Lung microvascular endothelial cell (primary cell): ENCODE data around the gene ENTR1. TPM values are rescaled to one million over a fixed set of nuclear protein-coding genes. Genes with fewer than 3 reads are reported as not detected.

Source experiments
- DNase-seq, 2 donors: peaks; one replicate each; pipeline versions ENCODE4 v3.0.0 to v3.0.0-alpha.2; 2010; ENCODE audit warnings: low read depth in 2 of 2
- total RNA-seq: library from RNA; depleted of rRNA; stranded (reverse); fragments of >200 nt; gene quantifications from 2 replicates; pipeline ENCODE4 v1.2.1, GENCODE V29; 2014

ENTR1 gene
- total RNA-seq, 1 donor from 2014 or later, result 22.0 TPM

DNA sequence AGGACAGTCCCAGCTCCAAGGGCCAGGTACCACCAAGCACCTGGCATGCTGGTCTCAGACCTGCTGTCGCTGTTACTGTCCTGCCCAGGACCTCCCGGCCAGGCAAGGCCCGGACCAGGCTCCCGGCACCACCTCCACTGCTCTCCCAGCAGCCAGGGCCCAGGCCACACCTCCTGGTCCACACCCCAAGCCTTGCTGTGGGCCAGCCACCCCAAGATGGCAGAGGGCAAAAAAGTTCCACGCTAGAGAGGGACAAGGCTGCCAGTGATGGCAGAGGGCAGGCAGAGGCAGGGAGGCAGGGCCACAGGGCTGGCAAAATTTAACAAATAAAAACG, 48.0 kb downstream of the ENTR1 start:
- DNase-seq, result no peak

DNA sequence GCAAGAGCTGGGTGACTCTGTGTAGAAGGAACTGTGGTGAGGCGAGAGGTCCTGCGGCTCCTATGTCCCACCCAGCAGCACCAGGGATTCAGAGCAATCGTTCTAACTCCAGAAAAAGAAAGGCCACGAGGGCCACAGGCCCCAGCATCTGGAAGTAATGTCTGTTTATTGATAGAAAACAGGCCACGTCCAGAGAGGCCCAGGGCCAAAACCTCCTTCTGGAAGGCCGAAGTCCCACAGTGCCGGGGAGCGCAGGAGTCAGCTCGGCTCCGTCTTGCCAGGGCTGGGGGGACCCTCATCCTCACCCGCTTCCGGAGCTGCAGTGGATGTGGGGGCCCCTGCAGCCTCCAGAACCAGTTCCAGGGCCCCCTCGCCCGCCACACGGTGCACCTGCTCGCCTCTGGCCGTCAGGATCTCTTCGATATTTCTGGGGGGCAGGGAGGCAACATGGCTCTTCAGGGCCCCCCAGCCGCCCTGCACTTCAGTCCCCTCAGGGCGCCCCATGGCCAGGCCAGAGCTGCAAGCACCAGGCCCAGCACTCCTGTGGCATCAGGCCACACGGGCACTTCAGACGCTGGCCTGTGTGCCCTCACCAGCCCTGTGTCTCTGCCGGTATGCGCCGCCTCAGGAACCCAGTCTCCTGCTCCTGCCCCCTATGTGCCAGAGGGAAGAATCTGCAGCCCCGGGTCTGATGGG, 48.5 kb downstream of the ENTR1 start:
- DNase-seq, result no peak

DNA sequence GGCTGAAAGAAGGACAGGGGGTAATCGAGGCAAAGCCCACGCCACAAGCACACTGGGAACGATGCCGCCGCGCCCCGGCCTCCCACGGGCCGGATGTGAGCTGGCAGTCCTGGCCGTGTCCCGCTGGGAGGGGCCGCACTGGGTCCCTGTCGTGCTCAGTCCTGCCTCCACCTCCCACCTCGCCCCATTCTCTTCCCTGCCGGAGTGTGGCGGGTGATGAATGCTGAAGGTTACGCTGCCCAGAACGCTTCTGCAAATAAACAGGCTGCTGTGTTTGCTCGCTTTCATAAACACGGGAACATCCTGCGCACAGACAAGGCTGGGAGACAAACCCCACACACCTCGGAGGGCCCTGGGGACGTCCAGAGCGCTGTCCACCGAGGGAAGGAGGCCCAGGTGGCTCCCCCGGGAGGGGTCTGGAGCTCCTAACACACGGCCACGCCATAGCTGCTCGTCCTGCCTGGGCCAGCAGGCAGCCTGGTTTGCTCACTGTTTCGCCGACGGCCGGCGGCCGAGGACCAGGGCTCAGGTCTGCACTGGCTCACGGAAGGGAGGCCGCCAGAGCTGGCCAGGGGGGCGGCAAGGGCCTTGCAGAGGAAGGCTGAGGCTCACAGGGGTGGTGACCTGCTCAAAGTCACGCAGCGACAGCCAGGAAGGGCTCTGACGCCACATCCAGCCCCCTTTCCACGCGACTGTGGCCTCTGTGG, 49.2 kb downstream of the ENTR1 start:
- peak in 1 of 2 donors; percentile 35 for DNase-seq

DNA sequence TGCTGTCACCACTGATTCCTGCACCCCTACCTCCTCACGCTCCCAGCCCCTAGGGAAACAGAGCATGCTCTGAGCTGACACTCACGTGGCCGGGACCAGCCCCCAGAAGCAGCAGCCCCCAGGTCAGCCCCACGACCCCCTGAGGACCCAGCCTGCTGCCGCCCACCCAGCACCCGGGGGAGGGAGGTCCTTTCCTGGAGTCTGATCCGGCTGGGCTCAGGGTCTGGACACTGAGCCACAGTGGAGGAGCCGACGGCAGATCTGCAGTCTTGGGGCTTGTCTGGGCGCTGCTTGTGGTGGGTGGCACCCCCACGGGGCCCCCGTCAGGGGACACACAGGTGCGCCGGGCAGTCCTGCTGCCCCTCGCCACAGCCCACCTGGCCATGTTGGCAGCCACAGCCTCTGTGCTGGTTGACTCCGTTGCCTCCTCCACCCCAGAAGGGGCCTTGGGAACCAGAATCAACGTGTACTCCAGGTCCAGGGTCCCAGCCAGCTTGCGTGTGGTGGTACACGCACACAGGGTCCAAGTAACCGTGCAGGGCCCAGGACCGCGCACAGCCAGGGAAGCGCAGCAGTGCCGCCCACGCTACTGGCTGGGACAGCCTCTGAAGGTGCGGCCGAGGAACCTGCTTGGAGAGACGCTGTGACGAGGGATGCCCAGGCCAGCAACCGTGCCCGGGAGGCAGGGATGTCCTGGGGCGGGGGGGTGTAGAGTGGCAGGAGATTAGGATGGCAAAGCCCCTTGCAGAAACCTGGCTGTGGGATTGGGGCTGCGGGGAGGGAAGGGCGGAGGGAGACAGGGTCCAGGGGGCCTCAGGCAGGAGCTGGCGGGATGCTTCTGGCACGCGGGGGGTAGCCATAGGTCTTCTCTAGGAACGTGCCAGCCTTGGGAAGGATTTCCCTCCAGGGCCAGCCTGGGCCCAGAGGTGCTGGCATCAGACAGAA, 50.4 kb downstream of the ENTR1 start:
- DNase-seq, result no peak

DNA sequence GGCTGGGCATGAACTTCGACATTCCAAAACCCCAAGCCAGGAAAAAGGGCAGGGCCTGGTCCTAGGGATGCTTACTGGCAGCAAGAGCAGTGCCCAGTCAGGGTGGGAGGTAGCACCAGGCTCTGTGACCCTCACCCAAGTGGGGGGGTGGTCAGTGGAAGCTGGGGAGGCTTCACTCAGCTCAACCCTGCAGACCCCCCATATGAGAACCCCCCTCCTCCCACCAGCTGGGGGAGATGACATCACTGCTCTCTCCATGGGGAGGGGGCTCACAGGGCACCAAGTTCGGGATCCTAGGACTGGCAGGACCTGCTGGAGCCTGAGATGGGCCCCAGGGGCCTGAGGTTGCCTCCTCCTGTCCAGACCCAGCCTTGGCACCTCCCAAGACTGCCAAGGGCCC, 51.5 kb downstream of the ENTR1 start:
- DNase-seq, result no peak

DNA sequence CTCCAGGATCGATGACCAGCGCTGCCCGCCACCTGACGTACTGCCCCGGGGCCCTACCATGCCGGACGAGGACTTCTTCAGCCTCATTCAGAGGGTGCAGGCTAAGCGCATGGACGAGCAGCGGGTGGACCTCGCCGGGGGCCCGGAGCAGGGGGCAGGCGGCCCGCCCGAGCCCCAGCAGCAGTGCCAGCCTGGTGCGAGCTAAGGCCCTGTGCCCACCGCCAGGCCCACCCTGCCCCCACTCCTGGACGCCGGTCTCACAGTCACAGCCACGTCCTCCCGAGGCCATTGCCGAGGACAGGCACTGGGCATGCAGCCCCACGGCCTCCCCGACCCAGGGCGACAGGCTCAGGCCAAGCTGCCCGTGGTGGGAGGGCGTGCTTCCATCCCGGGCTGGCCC, 52.4 kb downstream of the ENTR1 start:
- DNase-seq, result no peak

DNA sequence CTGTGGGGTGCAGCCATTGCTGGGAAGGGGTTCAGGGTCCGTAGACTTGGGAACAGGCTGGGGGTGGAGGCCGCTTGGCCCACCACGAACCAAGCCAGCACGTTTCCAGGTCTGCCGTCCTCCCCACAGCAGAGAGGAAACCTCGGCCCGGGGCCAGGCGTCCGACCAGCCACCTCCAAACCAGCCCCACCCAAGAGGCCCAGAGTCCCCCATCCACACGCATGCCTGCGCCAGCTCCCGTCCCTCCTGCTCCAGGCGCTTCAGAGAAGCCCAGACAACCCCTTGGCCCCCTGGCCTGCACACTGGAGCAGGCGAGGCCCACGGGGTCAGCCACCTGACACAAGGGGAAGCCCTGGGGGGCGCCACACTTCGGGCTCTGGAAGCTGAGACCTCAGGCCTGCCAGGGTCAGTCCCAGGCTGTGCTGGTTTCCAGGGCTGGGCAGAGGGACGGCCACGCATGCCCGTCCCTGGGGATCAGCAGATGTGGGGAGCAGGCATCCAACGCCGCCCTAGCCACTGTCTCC, 53.1 kb downstream of the ENTR1 start:
- no peak for DNase-seq

DNA sequence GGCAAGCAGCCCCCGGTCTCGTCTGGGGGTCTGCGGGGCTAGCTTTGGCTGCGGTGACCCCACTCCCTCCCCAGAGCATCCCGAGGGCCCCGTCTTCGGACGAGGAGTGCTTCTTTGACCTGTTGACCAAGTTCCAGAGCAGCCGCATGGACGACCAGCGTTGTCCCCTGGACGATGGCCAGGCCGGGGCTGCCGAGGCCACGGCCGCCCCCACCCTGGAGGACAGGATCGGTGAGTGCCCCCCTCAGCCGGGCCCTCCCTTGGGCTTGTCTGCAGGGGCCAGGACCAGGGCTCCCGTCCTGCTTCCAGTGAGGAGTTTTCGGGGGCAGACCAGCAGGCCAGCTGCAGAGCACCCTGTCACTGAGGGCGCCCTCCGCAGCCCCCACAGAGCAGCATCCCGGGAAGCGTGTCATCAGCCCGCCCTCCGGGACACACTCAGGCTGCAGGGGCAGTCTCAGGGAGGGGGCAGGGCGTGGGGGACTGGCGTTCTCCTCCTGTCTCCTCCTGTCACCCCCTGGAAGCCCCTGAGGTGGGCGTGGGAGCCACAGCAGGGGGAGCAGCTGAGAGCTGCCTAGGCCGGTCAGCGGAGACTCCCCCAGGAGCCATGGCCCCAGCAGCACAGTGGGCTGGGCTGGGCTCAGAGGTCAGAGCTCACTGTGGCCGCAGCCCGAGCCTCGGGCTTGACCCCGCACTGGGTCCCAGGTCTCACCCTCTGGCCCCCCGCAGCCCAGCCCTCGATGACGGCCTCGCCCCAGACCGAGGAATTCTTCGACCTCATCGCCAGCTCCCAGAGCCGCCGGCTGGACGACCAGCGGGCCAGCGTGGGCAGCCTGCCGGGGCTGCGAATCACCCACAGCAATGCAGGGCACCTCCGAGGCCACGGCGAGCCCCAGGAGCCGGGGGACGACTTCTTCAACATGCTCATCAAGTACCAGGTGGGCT, 54.5 kb downstream of the ENTR1 start:
- no peak for DNase-seq

DNA sequence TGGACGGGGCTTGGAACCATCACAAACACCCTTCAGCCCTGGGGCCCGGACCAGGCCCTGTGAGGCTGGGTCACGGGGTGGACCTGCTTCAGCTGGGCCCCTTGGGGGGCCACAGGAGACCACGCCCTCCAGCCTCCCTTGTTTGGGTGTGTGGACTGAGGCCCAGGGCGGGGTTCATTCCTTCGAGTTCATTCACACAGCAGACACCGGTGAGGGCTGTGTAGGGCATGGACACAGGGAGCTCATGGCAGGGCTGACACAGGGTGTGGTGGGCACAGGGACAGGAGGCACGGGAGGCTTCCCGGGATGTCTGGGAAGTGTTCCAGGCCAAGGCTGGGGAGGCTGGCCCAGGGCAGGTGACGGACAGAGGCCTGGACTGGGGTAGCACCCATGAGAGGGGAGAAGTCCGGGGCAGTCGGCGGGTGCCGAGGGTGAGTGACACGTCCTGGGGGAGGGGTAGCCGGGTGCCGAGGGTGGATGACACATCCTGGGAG, 55.8 kb downstream of the ENTR1 start:
- no peak for DNase-seq

DNA sequence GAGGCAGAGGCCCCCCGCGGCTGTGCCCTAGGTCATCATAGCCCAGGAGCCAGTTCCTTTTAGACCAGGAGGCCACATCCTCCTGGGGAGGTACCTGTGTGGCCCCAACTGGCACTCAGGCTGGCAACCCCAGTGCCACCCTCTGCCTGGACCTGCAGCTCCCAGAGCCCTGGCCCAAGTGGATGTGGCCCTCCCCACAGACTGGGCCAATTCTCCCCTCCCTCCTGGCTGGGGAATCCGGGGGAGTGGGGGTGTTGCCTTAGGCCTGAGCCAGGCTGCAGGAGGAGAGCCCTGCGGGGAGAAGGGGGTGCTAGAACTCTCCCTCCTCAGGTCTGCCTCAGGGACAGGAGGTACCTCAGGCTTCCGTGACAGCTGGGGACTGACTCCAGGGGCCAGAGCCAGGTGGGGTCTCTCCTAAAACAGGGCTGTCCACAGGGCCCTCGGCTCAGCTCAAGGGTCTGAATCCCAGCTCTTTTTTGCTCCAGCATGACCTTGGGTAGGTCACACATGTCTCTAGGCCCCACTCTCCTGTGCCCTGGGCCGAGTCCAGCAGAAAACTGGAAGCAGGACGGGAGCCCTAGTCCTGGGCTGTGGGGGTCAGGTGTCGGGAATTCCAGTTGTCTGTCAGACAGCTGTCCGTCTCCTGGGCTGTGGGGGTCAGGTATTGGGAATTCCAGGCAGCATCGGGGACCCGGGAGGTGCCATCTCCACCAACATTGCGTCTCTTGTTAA, 56.5 kb downstream of the ENTR1 start:
- DNase-seq, result no peak

DNA sequence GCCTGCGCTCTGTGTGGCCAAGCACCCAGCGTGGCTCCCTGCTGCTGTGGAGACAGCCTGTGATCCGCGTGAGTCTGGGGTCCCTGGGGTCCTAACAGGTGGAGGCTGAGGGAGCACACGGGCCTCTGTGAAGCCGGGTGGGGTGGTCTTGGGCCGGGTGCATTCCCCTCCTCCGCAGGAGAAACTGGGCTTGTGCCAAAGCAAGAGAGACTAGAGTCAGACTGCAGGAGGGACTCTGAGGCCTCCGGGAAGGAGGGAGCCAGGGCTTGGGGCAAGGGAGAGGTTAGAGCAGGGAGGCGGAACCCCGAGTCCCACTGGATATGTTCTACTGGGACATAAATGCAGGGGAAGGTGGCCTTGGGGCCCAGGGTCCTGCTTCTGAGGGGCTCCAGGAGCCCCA, 57.3 kb downstream of the ENTR1 start:
- no peak for DNase-seq

DNA sequence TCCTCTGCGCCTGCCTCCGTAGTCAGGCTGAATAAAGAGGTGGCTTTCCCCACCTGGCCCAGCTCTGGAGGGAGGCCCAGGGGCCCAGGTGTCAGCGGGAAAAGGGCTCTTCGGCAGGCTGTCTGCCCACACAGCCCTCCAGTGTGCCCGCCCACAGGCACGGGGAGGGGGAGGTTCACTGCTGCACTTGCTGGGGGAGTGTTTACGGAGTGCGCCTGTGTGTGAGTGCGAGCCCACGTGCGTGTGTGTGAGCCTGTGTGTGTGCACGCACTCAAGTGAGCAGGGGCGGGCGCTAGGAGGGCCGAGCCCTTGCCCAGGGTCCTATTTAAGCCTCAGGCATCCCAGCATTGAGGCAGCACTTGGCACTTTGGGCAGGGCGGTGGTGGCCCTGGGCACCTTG, 57.7 kb downstream of the ENTR1 start:
- DNase-seq, result no peak

Other genes starting within 250 kb of the ENTR1 start
- gene LHX3, start 205.5 kb downstream of the ENTR1 start, total RNA-seq, result not detected in 2 replicates
- gene QSOX2, start 164.8 kb downstream of the ENTR1 start, total RNA-seq, result 5.0 and 6.3 TPM in 2 replicates
- not detected in 2 replicates for gene CCDC187, start 106.5 kb downstream of the ENTR1 start, total RNA-seq
- 14.8 and 30.2 TPM in 2 replicates for gene GPSM1, start 83.1 kb downstream of the ENTR1 start, total RNA-seq
- gene DNLZ, start 46.9 kb downstream of the ENTR1 start, total RNA-seq, result 14.6 and 14.9 TPM in 2 replicates
- under 0.01 and 0.44 TPM in 2 replicates for gene CARD9, start 36.9 kb downstream of the ENTR1 start, total RNA-seq
- gene SNAPC4, start 10.4 kb downstream of the ENTR1 start, total RNA-seq, result 3.0 and 3.7 TPM in 2 replicates
- 30.3 and 30.4 TPM in 2 replicates for gene PMPCA, start within 50 bp of the ENTR1 start, total RNA-seq
- gene INPP5E, start 29.2 kb upstream of the ENTR1 start, total RNA-seq, result 3.3 and 4.0 TPM in 2 replicates
- gene SEC16A, start 72.4 kb upstream of the ENTR1 start, total RNA-seq, result 12.4 and 14.3 TPM in 2 replicates
- 75.2 and 76.9 TPM in 2 replicates for gene NOTCH1, start 135.4 kb upstream of the ENTR1 start, total RNA-seq